ENCODE results near the gene STARD13. TPM values are rescaled to one million over a fixed set of nuclear protein-coding genes. Genes with fewer than 3 reads are reported as not detected.

STARD13 gene
- total and polyA plus RNA-seq, 2 donors from 2014 or later: 5.1 to 37.2 TPM

GRCh38 chr13:33207615-33207961 is 78.0 kb downstream of the STARD13 start:
- Histone ChIP-seq H3K9ac (ENCODE audit: low read length in 3 of 3) (no peak overlapping the region), H3K4me3 (ENCODE audit: low read length in 3 of 3) (no peak overlapping the region), H3K27ac (ENCODE audit: low read depth in 2 of 2, low read length in 2 of 2) (peak overlapping the region; percentile 20 to 36), H3K36me3 (ENCODE audit: control insufficient read depth in 2 of 3, insufficient read depth in 3 of 3, low read length in 3 of 3) (no peaks in the 10 kb centered on the region), H3K9me3 (ENCODE audit: control insufficient read depth in 2 of 3, insufficient read depth in 1 of 3, low read length in 3 of 3) (no peaks in the 10 kb centered on the region), H3K27me3 (ENCODE audit: control insufficient read depth, insufficient read depth, low read length) (no peaks in the 10 kb centered on the region), H3K4me1 (ENCODE audit: control insufficient read depth in 2 of 3, insufficient read depth in 2 of 3, low read depth in 1 of 3, low read length in 3 of 3) (peaks cover 4 to 24% (median 14%) of the 10 kb centered on the region in 3 donors)
- TF ChIP-seq CTCF (IDR thresholded peaks at IDR 0.05; ENCODE audit: borderline replicate concordance, extremely low read depth, insufficient read depth): no peak
- no peak for FAIRE-seq
- intact Hi-C loops (cut with DNase I): no loop called here
- peak in 2 of 5 donors; percentile 45 to 87 for DNase-seq

GRCh38 chr13:33206945-33207614 is 78.5 kb downstream of the STARD13 start:
- Histone ChIP-seq H3K9me3 (ENCODE audit: control insufficient read depth in 2 of 3, insufficient read depth in 1 of 3, low read length in 3 of 3) (no peaks in the 10 kb centered on the region), H3K4me1 (ENCODE audit: control insufficient read depth in 2 of 3, insufficient read depth in 2 of 3, low read depth in 1 of 3, low read length in 3 of 3) (peaks cover 4 to 24% (median 14%) of the 10 kb centered on the region in 3 donors), H3K27me3 (ENCODE audit: control insufficient read depth, insufficient read depth, low read length) (no peaks in the 10 kb centered on the region), H3K9ac (ENCODE audit: low read length in 3 of 3) (no peak overlapping the region), H3K4me3 (ENCODE audit: low read length in 3 of 3) (no peak overlapping the region), H3K27ac (ENCODE audit: low read depth in 2 of 2, low read length in 2 of 2) (peak overlapping the region; percentile 36 to 42), H3K36me3 (ENCODE audit: control insufficient read depth in 2 of 3, insufficient read depth in 3 of 3, low read length in 3 of 3) (no peaks in the 10 kb centered on the region)
- no peak for TF ChIP-seq CTCF (IDR thresholded peaks at IDR 0.05; ENCODE audit: borderline replicate concordance, extremely low read depth, insufficient read depth)
- FAIRE-seq (no peak), DNase-seq (no peak)
- intact Hi-C loops (cut with DNase I): no loop called here

GRCh38 chr13:33206425-33206824 is 79.1 kb downstream of the STARD13 start:
- Histone ChIP-seq H3K36me3 (ENCODE audit: control insufficient read depth in 2 of 3, insufficient read depth in 3 of 3, low read length in 3 of 3) (no peaks in the 10 kb centered on the region), H3K27ac (ENCODE audit: low read depth in 2 of 2, low read length in 2 of 2) (peak overlapping the region; percentile 42 to 64), H3K27me3 (ENCODE audit: control insufficient read depth, insufficient read depth, low read length) (no peaks in the 10 kb centered on the region), H3K4me1 (ENCODE audit: control insufficient read depth in 2 of 3, insufficient read depth in 2 of 3, low read depth in 1 of 3, low read length in 3 of 3) (peaks cover 4 to 24% (median 14%) of the 10 kb centered on the region in 3 donors), H3K4me3 (ENCODE audit: low read length in 3 of 3) (no peak overlapping the region), H3K9me3 (ENCODE audit: control insufficient read depth in 2 of 3, insufficient read depth in 1 of 3, low read length in 3 of 3) (no peaks in the 10 kb centered on the region), H3K9ac (ENCODE audit: low read length in 3 of 3) (no peak overlapping the region)
- intact Hi-C loops (cut with DNase I): no loop called here
- DNase-seq (no peak), FAIRE-seq (no peak)
- TF ChIP-seq CTCF (IDR thresholded peaks at IDR 0.05; ENCODE audit: borderline replicate concordance, extremely low read depth, insufficient read depth): no peak
